ENCODE data around the gene ARHGAP24.

DNA sequence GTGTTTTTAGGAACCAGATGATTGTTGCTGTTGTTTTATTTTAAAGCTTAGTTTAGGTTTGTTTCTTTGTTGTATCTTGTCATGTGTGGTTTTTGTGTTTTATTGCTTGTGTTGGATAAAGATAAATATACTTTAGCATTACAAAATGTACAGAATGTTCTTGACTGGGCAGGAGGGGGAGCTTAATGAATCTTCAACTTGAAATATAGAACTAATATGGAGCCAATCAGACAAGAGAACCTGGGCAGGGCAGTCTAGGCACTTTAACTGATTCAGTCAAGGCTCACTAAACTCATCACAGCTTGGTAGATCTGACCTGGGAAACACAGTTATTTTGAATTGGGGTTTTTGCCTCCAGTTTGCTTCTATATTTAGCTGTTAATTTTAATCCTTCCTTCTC is 304.2 kb downstream of the ARHGAP24 start:
- TF ChIP-seq, protein P1, sequence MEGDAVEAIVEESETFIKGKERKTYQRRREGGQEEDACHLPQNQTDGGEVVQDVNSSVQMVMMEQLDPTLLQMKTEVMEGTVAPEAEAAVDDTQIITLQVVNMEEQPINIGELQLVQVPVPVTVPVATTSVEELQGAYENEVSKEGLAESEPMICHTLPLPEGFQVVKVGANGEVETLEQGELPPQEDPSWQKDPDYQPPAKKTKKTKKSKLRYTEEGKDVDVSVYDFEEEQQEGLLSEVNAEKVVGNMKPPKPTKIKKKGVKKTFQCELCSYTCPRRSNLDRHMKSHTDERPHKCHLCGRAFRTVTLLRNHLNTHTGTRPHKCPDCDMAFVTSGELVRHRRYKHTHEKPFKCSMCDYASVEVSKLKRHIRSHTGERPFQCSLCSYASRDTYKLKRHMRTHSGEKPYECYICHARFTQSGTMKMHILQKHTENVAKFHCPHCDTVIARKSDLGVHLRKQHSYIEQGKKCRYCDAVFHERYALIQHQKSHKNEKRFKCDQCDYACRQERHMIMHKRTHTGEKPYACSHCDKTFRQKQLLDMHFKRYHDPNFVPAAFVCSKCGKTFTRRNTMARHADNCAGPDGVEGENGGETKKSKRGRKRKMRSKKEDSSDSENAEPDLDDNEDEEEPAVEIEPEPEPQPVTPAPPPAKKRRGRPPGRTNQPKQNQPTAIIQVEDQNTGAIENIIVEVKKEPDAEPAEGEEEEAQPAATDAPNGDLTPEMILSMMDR (conservative IDR thresholded peaks at IDR 0.05 in 1 of 2, IDR thresholded peaks at IDR 0.05 in 1 of 2; ENCODE audit: extremely low read depth in 1 of 2, insufficient read depth in 1 of 2, low read depth in 1 of 2, low read length in 2 of 2): no peak
- TF ChIP-seq EZH2 (IDR thresholded peaks at IDR 0.05; ENCODE audit: borderline replicate concordance, low read length): no peak

Measured in mammary epithelial cell (primary cell).